RPMI7951 (cell line): ENCODE measurements around the gene PTGR1. TPM values are rescaled to one million over a fixed set of nuclear protein-coding genes. Genes with fewer than 3 reads are reported as not detected.

ENCODE experiments used
- DNase-seq: peaks from one replicate; pipeline ENCODE4 v3.0.0-alpha.2; 2012; ENCODE audit warnings: low read depth
- total RNA-seq: library from RNA; depleted of rRNA; stranded (reverse); fragments of >200 nt; shearing (Covaris generic); gene quantifications from 2 replicates; pipeline ENCODE4 v1.2.3, GENCODE V29; 2014; rRNA removed

Gene PTGR1
- total RNA-seq, 1 experiment from 2014 or later = 92.4 TPM

GRCh38 chr9:111542497-111543254 lies 56.8 kb downstream of the PTGR1 start:
- DNase-seq = no peak

- no peak for DNase-seq
Observed at GRCh38 chr9:111533099-111533790, 66.2 kb downstream of the PTGR1 start.

- DNase-seq = no peak
Observed at GRCh38 chr9:111531716-111532115, 67.7 kb downstream of the PTGR1 start.

GRCh38 chr9:111529787-111530186 lies 69.7 kb downstream of the PTGR1 start:
- DNase-seq = no peak

GRCh38 chr9:111527347-111527746 lies 72.1 kb downstream of the PTGR1 start:
- no peak for DNase-seq

GRCh38 chr9:111525056-111525977 lies 74.1 kb downstream of the PTGR1 start, which contains the start of gene ZNF483:
TSS of gene ZNF483 (plus strand) at chr9:111525179. CDS start at chr9:111527396, 2,217 bp downstream.
- peak; percentile 71 for DNase-seq

- no peak for DNase-seq
Observed at GRCh38 chr9:111524731-111525055, 74.8 kb downstream of the PTGR1 start.

- DNase-seq = peak; percentile 64
Observed at GRCh38 chr9:111516061-111516465, 83.4 kb downstream of the PTGR1 start.

GRCh38 chr9:111514967-111515366 lies 84.5 kb downstream of the PTGR1 start:
- DNase-seq = no peak

Other genes with a start within 250 kb of the PTGR1 start
- gene ECPAS, start 115.3 kb downstream of the PTGR1 start, total RNA-seq = 40.6 and 49.5 TPM in 2 replicates
- gene ZNF483, start 74.5 kb downstream of the PTGR1 start, total RNA-seq = 0.96 and 0.98 TPM in 2 replicates
- gene DNAJC25, start 31.7 kb upstream of the PTGR1 start, total RNA-seq = 7.4 and 8.3 TPM in 2 replicates
- gene GNG10, start 62.0 kb upstream of the PTGR1 start, total RNA-seq = 115 TPM in 2 replicates
- gene SHOC1, start 195.3 kb upstream of the PTGR1 start, total RNA-seq = not detected in 2 replicates